Stimulated activated memory B cell treated with anti-CD40 and anti-IgM and Interleukin-4, amounts not matched to agents 10 μg/mL and 1 μg/mL and 100 μg/mL, for 72 hours (primary cell): ENCODE measurements around the gene NUDT6.
"Not testable (repeated sequence)": the region's sequence is repeated elsewhere in the genome, so short reads cannot be mapped to it uniquely, and the experiment has no call there.

ENCODE experiments used
- ATAC-seq: fragments of 150-1000 bp; cut with Tn5 transposase; 2 replicates; pipeline ENCODE4 v1.10.0; 2021
- H3K27ac Mint-ChIP-seq: one replicate; pipeline ENCODE4 v1.8.0; 2022; ENCODE audit warnings: mild to moderate bottlenecking, mixed read lengths
- H3K27me3 Mint-ChIP-seq: one replicate; pipeline ENCODE4 v1.8.0; 2022; ENCODE audit warnings: mixed read lengths
- H3K36me3 Mint-ChIP-seq: one replicate; pipeline ENCODE4 v1.8.0; 2022; ENCODE audit warnings: mixed read lengths
- H3K4me1 Mint-ChIP-seq: one replicate; pipeline ENCODE4 v1.8.0; 2022; ENCODE audit warnings: mixed read lengths
- H3K4me3 Mint-ChIP-seq: one replicate; pipeline ENCODE4 v1.8.0; 2022; ENCODE audit warnings: mild to moderate bottlenecking, moderate library complexity, mixed read lengths
- H3K9me3 Mint-ChIP-seq: one replicate; pipeline ENCODE4 v1.8.0; 2022; ENCODE audit warnings: mixed read lengths

Gene NUDT6, protein sequence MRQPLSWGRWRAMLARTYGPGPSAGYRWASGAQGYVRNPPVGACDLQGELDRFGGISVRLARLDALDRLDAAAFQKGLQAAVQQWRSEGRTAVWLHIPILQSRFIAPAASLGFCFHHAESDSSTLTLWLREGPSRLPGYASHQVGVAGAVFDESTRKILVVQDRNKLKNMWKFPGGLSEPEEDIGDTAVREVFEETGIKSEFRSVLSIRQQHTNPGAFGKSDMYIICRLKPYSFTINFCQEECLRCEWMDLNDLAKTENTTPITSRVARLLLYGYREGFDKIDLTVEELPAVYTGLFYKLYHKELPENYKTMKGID

DNA sequence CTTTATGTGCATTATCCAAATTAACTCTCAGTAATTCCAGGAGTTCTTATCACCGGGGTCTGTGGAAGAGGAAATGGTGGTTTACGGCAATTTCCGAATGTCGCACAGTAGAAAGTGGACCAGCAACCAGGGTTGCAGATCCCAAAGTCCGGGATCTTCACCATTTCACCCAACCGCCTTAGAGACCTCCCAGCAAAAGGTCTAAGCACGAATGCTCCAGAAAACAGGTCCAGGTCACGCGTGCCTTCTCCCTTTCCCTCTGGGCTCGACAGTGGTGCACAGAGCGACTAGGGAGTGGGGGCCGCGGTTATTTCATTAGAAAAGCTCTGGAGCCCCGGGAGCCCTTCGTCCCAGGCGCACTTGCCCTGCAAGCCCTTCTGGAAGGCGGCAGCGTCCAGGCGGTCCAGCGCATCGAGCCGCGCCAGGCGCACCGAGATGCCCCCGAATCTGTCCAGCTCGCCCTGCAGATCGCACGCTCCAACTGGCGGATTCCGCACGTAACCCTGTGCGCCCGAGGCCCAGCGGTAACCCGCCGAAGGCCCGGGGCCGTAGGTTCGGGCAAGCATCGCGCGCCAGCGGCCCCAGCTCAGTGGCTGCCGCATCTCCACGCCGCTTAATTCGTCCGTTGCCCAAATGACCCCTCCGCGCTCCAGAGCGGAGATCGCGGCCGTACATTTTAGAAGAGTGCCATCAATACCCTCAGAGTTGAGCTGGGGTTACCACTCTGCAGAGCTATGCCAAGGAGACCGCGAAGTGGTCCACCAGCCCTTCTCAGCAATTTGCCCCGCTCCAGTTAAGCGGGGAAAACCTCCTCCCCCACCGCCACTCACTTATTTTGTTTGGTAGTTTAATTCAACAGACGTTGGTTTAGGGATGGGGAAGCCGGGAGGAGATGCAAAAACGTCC, at the start of gene NUDT6:
NUDT6 (minus strand) TSS at position 627 of the 906 bp plus-strand sequence; CDS start at position 602, 25 bp downstream.
- no peaks in the 10 kb centered on the region for H3K9me3 Mint-ChIP-seq
- H3K4me3 Mint-ChIP-seq, result peak within 1 kb of the TSS; percentile 99
- peak; percentile 82 for ATAC-seq
- no peaks in the 10 kb centered on the region for H3K36me3 Mint-ChIP-seq
- H3K4me1 Mint-ChIP-seq, result no peaks in the 10 kb centered on the region
- H3K27ac Mint-ChIP-seq, result peak within 1 kb of the TSS; percentile 93
- no peaks in the 10 kb centered on the region for H3K27me3 Mint-ChIP-seq

DNA sequence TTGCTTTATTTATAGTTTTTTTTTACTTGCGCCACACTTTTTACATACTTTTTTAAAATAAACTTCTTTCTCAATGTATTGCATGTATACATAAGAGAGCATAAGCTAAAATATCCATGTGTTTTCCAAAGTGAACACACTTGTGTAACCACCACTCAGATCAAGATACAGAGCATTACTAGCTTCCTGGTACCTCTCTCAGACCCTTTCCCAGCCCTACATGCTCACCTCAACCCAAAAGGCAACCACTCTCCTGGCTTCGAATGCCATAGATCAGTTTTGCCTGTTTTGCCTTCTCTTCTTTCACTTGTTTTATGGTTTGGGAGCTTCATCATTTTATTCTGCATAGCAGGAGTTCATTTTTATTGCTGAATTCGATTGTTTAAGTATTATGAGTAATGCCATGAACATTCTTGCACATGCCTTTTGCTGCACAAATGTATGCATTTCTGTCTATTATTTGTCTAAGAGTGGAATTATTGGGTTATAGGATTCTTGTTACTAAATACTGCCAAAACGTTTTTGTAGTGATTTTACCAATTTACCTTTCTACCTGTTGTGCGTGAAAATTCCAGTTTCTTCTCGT, 45.9 kb upstream of the NUDT6 start:
- Mint-ChIP-seq H3K4me1 (no peaks in the 10 kb centered on the region), H3K36me3 (peaks cover 12% of the 10 kb centered on the region)

DNA sequence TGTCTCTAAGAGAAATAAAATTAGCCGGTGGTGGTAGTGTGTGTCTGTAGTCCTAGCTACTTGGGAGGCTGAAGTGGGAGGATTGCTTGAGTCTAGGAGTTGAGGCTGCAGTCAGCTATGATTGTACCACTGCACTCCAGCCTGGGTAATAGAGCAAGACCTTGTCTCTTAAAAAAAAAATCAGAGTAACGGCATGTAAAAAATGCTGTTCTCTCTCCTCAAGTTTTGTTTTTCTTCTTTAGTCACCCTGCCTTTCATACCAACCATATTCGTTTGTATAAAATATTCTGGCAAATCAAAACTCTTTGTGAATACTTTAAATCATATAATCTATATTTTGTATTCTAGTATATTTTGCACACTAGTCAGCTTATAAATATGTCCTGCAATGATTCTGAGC, 44.8 kb upstream of the NUDT6 start:
- Mint-ChIP-seq H3K4me1 (no peaks in the 10 kb centered on the region), H3K36me3 (peaks cover 22% of the 10 kb centered on the region), H3K27ac (no peak overlapping the region), H3K27me3 (no peaks in the 10 kb centered on the region), H3K4me3 (no peak overlapping the region), H3K9me3 (no peaks in the 10 kb centered on the region)
- ATAC-seq, result no peak

More for the DNA sequence above, 45.9 kb upstream of the NUDT6 start:
- no peak overlapping the region for H3K27ac Mint-ChIP-seq
- no peak for ATAC-seq
- H3K4me3 Mint-ChIP-seq, result no peak overlapping the region
- no peaks in the 10 kb centered on the region for H3K27me3 Mint-ChIP-seq
- H3K9me3 Mint-ChIP-seq, result no peaks in the 10 kb centered on the region

DNA sequence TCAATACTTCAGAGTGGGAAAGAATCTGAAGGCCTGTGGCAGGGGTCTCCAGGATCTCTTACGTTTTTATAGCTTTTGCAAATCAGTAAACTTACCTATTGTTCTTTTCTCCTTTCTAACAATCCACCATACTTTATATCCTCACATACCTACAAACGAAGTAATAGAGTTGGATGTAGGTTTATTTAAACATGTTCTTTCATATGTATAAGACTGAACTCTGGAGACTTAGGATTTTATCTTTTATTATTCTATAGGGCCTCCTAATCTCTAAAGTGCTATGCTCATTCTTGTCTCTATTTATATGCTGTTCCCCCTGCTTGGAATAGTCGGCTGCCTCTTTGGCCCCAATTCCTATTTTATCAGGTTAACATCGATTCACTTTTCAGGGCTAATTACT, 43.8 kb upstream of the NUDT6 start:
- Mint-ChIP-seq H3K27ac (no peak overlapping the region), H3K36me3 (peaks cover 22% of the 10 kb centered on the region), H3K27me3 (no peaks in the 10 kb centered on the region), H3K9me3 (no peaks in the 10 kb centered on the region), H3K4me3 (no peak overlapping the region), H3K4me1 (no peaks in the 10 kb centered on the region)
- no peak for ATAC-seq

DNA sequence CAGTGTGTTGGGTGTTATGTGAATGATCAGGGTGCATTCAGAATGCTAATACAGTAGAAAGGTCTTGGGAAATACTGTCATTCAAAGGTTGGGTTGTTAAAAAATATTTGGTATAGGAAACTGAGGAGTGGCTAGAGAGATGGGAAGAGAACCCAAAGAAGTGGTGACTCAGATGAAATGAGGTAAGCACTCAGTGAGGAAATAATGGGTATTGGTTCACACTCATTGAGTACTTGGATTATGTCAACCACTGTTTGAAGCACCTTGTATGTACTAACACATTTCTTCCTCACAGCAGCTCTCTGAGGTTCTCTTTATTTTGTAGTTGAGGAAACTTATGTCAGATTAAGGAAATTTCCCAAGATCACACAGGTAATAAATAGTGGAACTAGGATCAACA, 40.8 kb upstream of the NUDT6 start:
- Mint-ChIP-seq H3K36me3 (peaks cover 22% of the 10 kb centered on the region), H3K4me1 (no peaks in the 10 kb centered on the region), H3K4me3 (no peak overlapping the region), H3K9me3 (no peaks in the 10 kb centered on the region), H3K27ac (no peak overlapping the region), H3K27me3 (no peaks in the 10 kb centered on the region)
- ATAC-seq, result no peak

DNA sequence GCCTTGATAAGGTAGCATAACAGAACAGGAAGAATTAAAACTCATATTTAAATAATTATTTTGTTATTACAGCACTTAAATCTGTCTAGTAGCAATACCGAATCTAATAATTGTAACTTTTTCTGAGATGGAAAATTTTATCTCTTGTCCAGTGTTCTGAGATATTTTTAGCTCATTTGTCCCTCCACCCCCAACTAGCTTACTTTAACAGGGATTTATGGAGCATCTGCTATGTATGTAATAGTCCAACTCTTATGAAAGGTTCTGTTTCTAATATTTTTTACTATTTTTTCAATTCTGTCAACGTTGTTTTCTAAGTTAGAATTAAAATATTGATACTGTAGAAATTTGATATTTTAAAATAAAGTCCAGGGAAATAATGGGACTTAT, 38.2 kb upstream of the NUDT6 start:
- Mint-ChIP-seq H3K4me3 (no peak overlapping the region), H3K36me3 (peaks cover 21% of the 10 kb centered on the region), H3K27ac (no peak overlapping the region), H3K4me1 (no peaks in the 10 kb centered on the region), H3K9me3 (no peaks in the 10 kb centered on the region), H3K27me3 (no peaks in the 10 kb centered on the region)
- ATAC-seq, result no peak

DNA sequence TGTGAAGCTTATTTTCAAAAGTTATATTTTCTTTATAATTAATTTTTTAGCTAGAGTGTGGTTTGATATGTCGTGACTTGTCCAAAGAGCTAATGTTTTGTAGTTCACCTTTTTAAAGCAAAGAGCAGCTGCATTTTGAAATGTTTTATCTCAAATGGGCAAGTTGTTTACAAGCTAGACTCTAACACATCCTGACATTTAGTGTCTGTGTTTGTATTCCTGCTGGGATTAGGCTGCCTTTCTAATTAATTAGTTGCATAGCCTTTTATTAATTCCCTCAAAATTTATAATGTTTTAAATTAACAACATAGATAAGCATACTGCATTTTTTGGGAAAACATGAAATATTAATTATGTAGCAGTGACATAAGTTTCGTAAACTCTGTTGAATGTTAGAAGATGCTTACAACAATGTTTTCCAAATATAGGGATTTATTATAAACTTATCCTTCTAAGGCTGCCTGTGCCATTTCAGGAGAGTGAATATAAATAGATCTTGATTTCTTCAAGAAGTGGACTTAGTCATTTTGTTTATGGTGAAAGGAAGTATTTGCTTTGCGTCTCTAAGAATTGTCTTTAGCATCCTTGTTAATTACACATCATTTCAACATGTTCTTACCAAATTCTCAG, 37.7 kb upstream of the NUDT6 start:
- H3K27ac Mint-ChIP-seq, result no peak overlapping the region
- no peaks in the 10 kb centered on the region for H3K9me3 Mint-ChIP-seq
- no peak for ATAC-seq
- peaks cover 26% of the 10 kb centered on the region for H3K36me3 Mint-ChIP-seq
- no peaks in the 10 kb centered on the region for H3K27me3 Mint-ChIP-seq
- H3K4me1 Mint-ChIP-seq, result no peaks in the 10 kb centered on the region
- H3K4me3 Mint-ChIP-seq, result no peak overlapping the region

DNA sequence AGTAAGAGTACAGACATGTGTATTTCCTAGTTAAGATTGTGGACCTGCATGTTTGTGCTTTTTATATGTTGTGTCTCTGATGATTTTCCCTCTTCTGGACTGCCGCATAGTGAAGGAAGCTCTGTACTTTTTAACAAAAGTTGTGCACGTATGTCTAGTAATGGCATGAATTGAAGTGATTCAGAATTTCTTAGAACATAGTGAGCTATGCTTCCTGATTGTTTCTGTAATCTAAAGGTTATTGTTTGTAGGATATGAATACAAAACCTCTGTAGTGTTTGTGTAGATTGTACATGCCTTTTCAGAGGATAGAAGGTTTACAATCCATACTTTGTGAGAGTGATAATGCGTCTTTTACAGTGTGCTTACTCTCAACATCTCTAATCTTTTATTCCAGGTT, 37.0 kb upstream of the NUDT6 start:
- Mint-ChIP-seq H3K4me1 (no peaks in the 10 kb centered on the region), H3K27ac (no peak overlapping the region), H3K9me3 (no peaks in the 10 kb centered on the region), H3K36me3 (peaks cover 33% of the 10 kb centered on the region), H3K27me3 (no peaks in the 10 kb centered on the region), H3K4me3 (no peak overlapping the region)
- ATAC-seq, result no peak

DNA sequence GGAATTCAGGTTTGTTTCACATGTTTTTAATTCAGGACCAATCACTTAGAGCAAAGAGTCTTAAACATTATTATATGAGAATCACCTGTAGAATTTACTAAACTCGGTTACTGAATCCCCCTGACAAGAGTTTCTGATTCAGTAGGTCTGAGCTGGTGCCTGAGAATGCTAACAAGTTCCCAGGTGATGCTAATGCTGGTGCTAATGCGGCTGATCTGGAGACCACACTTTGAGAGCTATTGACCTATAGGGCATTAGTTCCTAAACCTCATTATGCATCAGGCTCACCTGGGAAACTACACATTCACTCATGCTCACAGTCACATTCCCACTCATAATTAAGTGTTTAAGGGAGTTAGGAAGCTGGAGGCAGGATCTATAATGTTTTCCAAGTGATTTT, 36.1 kb upstream of the NUDT6 start:
- Mint-ChIP-seq H3K9me3 (no peaks in the 10 kb centered on the region), H3K36me3 (peaks cover 39% of the 10 kb centered on the region), H3K27me3 (no peaks in the 10 kb centered on the region), H3K4me1 (no peaks in the 10 kb centered on the region), H3K4me3 (no peak overlapping the region), H3K27ac (no peak overlapping the region)
- no peak for ATAC-seq

DNA sequence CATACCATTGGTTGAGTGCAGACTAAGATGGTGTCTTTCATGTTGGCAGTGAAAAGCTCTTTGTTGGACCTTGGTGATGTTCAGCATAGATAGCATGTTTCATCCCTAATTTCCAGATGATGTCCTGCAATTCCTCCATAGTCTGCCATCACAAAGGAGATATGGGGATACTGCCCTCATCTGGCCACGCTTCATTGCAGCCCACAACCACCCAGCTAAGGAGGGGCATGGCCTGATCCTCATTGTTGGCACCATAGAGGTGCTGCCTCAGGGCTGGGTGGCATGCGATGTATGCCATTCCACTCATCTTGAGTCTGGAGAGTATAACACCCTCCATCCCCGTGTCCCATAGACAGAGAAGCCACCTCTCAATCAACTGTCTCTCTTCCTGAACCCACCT, 31.5 kb upstream of the NUDT6 start:
- Mint-ChIP-seq H3K9me3 (no peaks in the 10 kb centered on the region), H3K4me1 (no peaks in the 10 kb centered on the region), H3K4me3 (no peak overlapping the region), H3K27me3 (no peaks in the 10 kb centered on the region), H3K27ac (no peak overlapping the region), H3K36me3 (peaks cover 63% of the 10 kb centered on the region)
- ATAC-seq, result no peak

DNA sequence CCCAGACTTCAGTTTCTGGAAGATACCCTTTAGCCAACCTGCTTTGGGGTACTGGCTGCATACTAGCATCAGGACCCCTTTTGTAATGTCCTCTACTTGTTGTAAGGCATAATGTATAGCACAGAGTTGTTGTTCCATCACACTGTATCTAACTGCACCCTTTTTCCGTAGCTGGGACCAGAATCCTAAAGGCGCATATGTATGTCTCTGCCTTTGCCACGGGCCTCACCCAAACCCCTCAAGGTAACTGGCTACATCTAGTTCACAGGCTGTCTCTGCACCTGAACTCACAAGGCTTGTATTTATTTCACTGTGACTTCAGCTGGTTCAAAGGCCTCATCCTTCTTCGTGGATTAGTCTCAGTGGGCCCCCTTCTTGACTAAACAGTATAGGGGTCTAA, 29.6 kb upstream of the NUDT6 start:
- peaks cover 73% of the 10 kb centered on the region for H3K36me3 Mint-ChIP-seq
- no peaks in the 10 kb centered on the region for H3K4me1 Mint-ChIP-seq
- H3K27me3 Mint-ChIP-seq, result no peaks in the 10 kb centered on the region
- H3K9me3 Mint-ChIP-seq, result no peaks in the 10 kb centered on the region
- no peak overlapping the region for H3K27ac Mint-ChIP-seq
- no peak for ATAC-seq
- no peak overlapping the region for H3K4me3 Mint-ChIP-seq

DNA sequence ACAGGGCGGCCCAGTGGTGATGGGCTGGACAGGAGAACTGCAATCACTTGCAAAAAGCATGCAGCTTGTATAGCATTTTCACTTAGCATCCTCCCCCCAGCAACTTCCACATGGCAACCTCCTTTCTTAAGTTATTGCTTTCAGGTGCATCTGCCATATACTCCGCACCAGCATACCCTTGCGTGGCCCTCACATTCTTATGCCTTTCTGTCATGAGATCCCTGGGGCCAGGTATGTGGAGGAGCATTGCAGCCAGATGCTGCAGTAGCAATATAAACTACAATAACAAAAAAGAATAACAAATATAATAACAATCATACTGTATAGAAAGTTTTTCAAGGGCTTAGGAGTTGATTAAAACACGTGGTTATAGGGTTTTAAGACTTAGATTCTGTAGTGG, 26.3 kb upstream of the NUDT6 start:
- no peaks in the 10 kb centered on the region for H3K27me3 Mint-ChIP-seq
- no peak overlapping the region for H3K4me3 Mint-ChIP-seq
- ATAC-seq, result no peak
- peaks cover 2% of the 10 kb centered on the region for H3K9me3 Mint-ChIP-seq
- H3K36me3 Mint-ChIP-seq, result peaks cover 75% of the 10 kb centered on the region
- H3K27ac Mint-ChIP-seq, result no peak overlapping the region
- H3K4me1 Mint-ChIP-seq, result no peaks in the 10 kb centered on the region

DNA sequence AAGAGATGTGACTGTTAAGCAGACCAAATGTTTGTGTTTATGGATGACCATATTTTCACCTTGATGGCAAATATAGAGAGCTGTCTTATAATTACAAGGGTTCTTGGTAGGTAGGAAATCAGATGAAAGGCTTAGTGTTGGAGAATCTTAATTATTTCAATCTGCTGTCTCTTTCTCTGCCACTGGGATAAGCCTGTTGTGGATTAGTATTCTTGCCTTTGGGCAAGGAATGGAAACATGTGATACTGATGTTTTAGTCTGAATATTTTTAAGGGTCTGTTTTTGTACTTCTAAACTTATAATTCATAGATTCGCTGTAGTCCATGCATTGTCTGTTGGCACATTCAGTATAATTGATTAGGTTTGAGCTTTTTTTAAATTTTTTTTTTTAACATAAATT, 23.7 kb upstream of the NUDT6 start:
- Mint-ChIP-seq H3K27me3 (no peaks in the 10 kb centered on the region), H3K4me1 (no peaks in the 10 kb centered on the region), H3K27ac (no peak overlapping the region), H3K4me3 (no peak overlapping the region), H3K36me3 (peaks cover 72% of the 10 kb centered on the region), H3K9me3 (peaks cover 2% of the 10 kb centered on the region)
- ATAC-seq, result no peak

DNA sequence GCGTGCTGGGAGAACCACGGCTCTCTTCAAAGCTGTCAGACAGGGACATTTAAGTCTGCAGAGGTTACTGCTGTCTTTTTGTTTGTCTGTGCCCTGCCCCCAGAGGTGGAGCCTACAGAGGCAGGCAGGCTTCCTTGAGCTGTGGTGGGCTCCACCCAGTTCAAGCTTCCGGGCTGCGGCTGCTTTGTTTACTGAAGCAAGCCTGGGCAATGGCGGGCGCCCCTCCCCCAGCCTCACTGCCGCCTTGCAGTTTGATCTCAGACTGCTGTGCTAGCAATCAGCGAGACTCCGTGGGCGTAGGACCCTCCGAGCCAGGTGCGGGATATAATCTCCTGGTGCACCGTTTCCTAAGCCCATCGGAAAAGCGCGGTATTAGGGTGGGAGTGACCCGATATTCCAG, 22.7 kb upstream of the NUDT6 start:
- peaks cover 70% of the 10 kb centered on the region for H3K36me3 Mint-ChIP-seq
- H3K4me1 Mint-ChIP-seq, H3K4me3 Mint-ChIP-seq, H3K27ac Mint-ChIP-seq, H3K9me3 Mint-ChIP-seq, H3K27me3 Mint-ChIP-seq, ATAC-seq: not testable (repeated sequence)

DNA sequence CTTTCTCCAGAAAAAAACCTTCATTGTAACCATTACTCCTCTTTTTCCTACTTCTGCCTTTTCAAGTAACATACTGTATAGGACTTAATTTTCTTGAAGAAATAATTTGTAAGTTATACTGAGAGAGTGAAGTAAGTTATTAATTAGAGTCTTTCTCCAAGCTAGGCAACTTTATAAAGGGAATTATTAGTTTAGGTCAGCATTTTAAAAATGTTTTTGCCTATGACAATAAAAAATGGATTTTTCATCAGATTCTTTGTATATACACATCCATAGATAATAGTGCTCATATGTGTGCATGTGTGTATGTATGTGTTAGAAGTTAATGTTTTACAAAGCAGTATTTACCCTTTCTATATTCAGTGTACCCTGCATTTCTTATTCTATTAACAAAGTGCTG, 10.4 kb upstream of the NUDT6 start:
- Mint-ChIP-seq H3K27ac (no peak overlapping the region), H3K4me1 (no peaks in the 10 kb centered on the region), H3K4me3 (no peak overlapping the region), H3K9me3 (no peaks in the 10 kb centered on the region), H3K36me3 (peaks cover 22% of the 10 kb centered on the region), H3K27me3 (no peaks in the 10 kb centered on the region)
- ATAC-seq, result no peak
